ENCODE results near the gene TNFSF10.

TNFSF10 gene

GRCh38 chr3:172478116-172478515 is 45.1 kb downstream of the TNFSF10 start:
- Histone ChIP-seq H3K4me2 (ENCODE audit: low read depth, low read length) (peak overlapping the region; percentile 79; the same call in 1 of the 2 replicates), H3K27ac (ENCODE audit: low read length) (peak overlapping the region; percentile 0; the same call in 1 of the 2 replicates), H2AFZ (ENCODE audit: low read length) (peak overlapping the region; percentile 88), H3K4me1 (ENCODE audit: low read length) (peaks cover 13% of the 10 kb centered on the region), H3F3A (ENCODE audit: insufficient read depth, low read length) (no peaks in the 10 kb centered on the region; the same call in none of the 2 replicates), H4K20me1 (ENCODE audit: insufficient read depth, low read length) (no peaks in the 10 kb centered on the region), H3K27me3 (replicated peaks; ENCODE audit: insufficient read depth, low read length) (no peaks in the 10 kb centered on the region), H3K4me3 (ENCODE audit: low read length) (no peak overlapping the region), H3K79me2 (ENCODE audit: low read length) (no peaks in the 10 kb centered on the region), H3K9me3 (replicated peaks; ENCODE audit: insufficient read depth, low read length) (no peaks in the 10 kb centered on the region), H3K9me2 (replicated peaks; ENCODE audit: insufficient read depth, low read length) (no peaks in the 10 kb centered on the region), H3K9ac (ENCODE audit: low read length) (no peak overlapping the region), H3K36me3 (replicated peaks; ENCODE audit: insufficient read depth, low read length) (no peaks in the 10 kb centered on the region)
- TF ChIP-seq CTCF (IDR thresholded peaks at IDR 0.05; ENCODE audit: low read length): no peak
- DNase-seq: peak; percentile 55

GRCh38 chr3:172476347-172476746 is 46.9 kb downstream of the TNFSF10 start:
- H3K4me3 ChIP-seq (ENCODE audit: low read length): peak overlapping the region; percentile 71
- no peaks in the 10 kb centered on the region; the same call in none of the 2 replicates for H3F3A ChIP-seq (ENCODE audit: insufficient read depth, low read length)
- no peaks in the 10 kb centered on the region for H3K9me3 ChIP-seq (replicated peaks; ENCODE audit: insufficient read depth, low read length)
- DNase-seq: no peak
- peaks cover 13% of the 10 kb centered on the region for H3K4me1 ChIP-seq (ENCODE audit: low read length)
- peak overlapping the region; percentile 79 for H3K4me2 ChIP-seq (ENCODE audit: low read depth, low read length)
- no peaks in the 10 kb centered on the region for H3K79me2 ChIP-seq (ENCODE audit: low read length)
- H4K20me1 ChIP-seq (ENCODE audit: insufficient read depth, low read length): no peaks in the 10 kb centered on the region
- no peaks in the 10 kb centered on the region for H3K27me3 ChIP-seq (replicated peaks; ENCODE audit: insufficient read depth, low read length)
- no peak overlapping the region for H3K27ac ChIP-seq (ENCODE audit: low read length)
- no peaks in the 10 kb centered on the region for H3K9me2 ChIP-seq (replicated peaks; ENCODE audit: insufficient read depth, low read length)
- TF ChIP-seq CTCF (IDR thresholded peaks at IDR 0.05; ENCODE audit: low read length): no peak
- TF ChIP-seq EZH2 (optimal IDR thresholded peaks at IDR 0.05; ENCODE audit: low read depth, low read length): no peak
- TF ChIP-seq EZH2phosphoT487 (IDR thresholded peaks at IDR 0.05; ENCODE audit: low read length): no peak
- H2AFZ ChIP-seq (ENCODE audit: low read length): peak overlapping the region; percentile 88
- H3K36me3 ChIP-seq (replicated peaks; ENCODE audit: insufficient read depth, low read length): no peaks in the 10 kb centered on the region
- peak overlapping the region; percentile 32; the same call in 1 of the 2 replicates for H3K9ac ChIP-seq (ENCODE audit: low read length)

- Histone ChIP-seq H3K36me3 (replicated peaks; ENCODE audit: insufficient read depth, low read length) (no peaks in the 10 kb centered on the region), H3K9ac (ENCODE audit: low read length) (no peak overlapping the region), H3K4me2 (ENCODE audit: low read depth, low read length) (no peak overlapping the region), H3K9me3 (replicated peaks; ENCODE audit: insufficient read depth, low read length) (no peaks in the 10 kb centered on the region), H3K27me3 (replicated peaks; ENCODE audit: insufficient read depth, low read length) (no peaks in the 10 kb centered on the region), H2AFZ (ENCODE audit: low read length) (no peak overlapping the region), H3K4me3 (ENCODE audit: low read length) (no peak overlapping the region), H3F3A (ENCODE audit: insufficient read depth, low read length) (no peaks in the 10 kb centered on the region; the same call in none of the 2 replicates), H3K79me2 (ENCODE audit: low read length) (no peaks in the 10 kb centered on the region), H3K27ac (ENCODE audit: low read length) (no peak overlapping the region), H3K9me2 (replicated peaks; ENCODE audit: insufficient read depth, low read length) (no peaks in the 10 kb centered on the region), H3K4me1 (ENCODE audit: low read length) (peaks cover 13% of the 10 kb centered on the region), H4K20me1 (ENCODE audit: insufficient read depth, low read length) (no peaks in the 10 kb centered on the region)
- TF ChIP-seq EZH2 (optimal IDR thresholded peaks at IDR 0.05; ENCODE audit: low read depth, low read length) (no peak), CTCF (IDR thresholded peaks at IDR 0.05; ENCODE audit: low read length) (no peak), EZH2phosphoT487 (IDR thresholded peaks at IDR 0.05; ENCODE audit: low read length) (no peak)
- DNase-seq: no peak
Measured at GRCh38 chr3:172475703-172476102, 47.5 kb downstream of the TNFSF10 start.

Data from MM.1S (cell line).